Transverse colon (tissue), 4 donors: ENCODE results near the gene HMG20A. TPM values are rescaled to one million over a fixed set of nuclear protein-coding genes. Genes with fewer than 3 reads are reported as not detected.

Source experiments
- DNase-seq: peaks from one replicate; pipeline ENCODE4 v3.0.0-alpha.2; 2019
- H3K27ac ChIP-seq, 4 donors: fragments of 200-600 bp; sonication (generic); 2 replicates each; pipeline ENCODE4 v1.5.1; 2016 to 2018; ENCODE audit warnings: inconsistent platforms in 4 of 4
- H3K27me3 ChIP-seq: fragments of 200-600 bp; sonication (generic); 2 replicates; pipeline ENCODE4 v1.5.1; 2017; ENCODE audit warnings: inconsistent platforms
- H3K36me3 ChIP-seq, 4 donors: fragments of 200-600 bp; sonication (generic); 2 replicates each; pipeline ENCODE4 v1.5.1; 2017 to 2019; ENCODE audit warnings: inconsistent platforms in 4 of 4
- H3K4me1 ChIP-seq, 4 donors: fragments of 200-600 bp; sonication (generic); 2 replicates each; pipeline ENCODE4 v1.5.1; 2017 to 2020; ENCODE audit warnings: inconsistent platforms in 4 of 4
- H3K4me3 ChIP-seq, 4 donors: fragments of 200-600 bp; sonication (generic); 1 replicate in 1 of 4; 2 replicates in 3 of 4; pipeline versions ENCODE4 v1.5.1 to v1.6.1; 2017 to 2019; ENCODE audit warnings: inconsistent platforms in 4 of 4
- H3K9me3 ChIP-seq, 2 donors: fragments of 200-600 bp; sonication (generic); 2 replicates each; pipeline ENCODE4 v1.5.1; 2017 to 2019; ENCODE audit warnings: inconsistent platforms in 2 of 2
- CTCF ChIP-seq, 5 experiments: fragments of 200-600 bp in 3 of 5; fragments of 450-650 bp in 2 of 5; sonication (generic) in 3 of 5; IDR thresholded peaks; 1 replicate in 2 of 5; 2 replicates in 3 of 5; pipeline ENCODE4 v1.5.1; 2016 to 2017; ENCODE audit warnings: antibody characterized with exemption in 5 of 5, inconsistent platforms in 3 of 5, mild to moderate bottlenecking in 2 of 5, moderate library complexity in 1 of 5
- EP300 ChIP-seq: sonication (generic); formaldehyde crosslinking; IDR thresholded peaks from one replicate; pipeline ENCODE4 v1.6.1; 2017; ENCODE audit warnings: antibody characterized with exemption, low read depth
- POLR2A ChIP-seq: fragments of 450-650 bp; IDR thresholded peaks from one replicate; pipeline ENCODE4 v1.6.1; 2016; ENCODE audit warnings: antibody characterized with exemption, mild to moderate bottlenecking, moderate library complexity
- POLR2AphosphoS5 ChIP-seq, 3 donors: sonication (generic); formaldehyde crosslinking; IDR thresholded peaks; one replicate each; pipeline ENCODE4 v1.6.1; 2016; ENCODE audit warnings: antibody characterized with exemption in 3 of 3
- WGBS, 2 donors: methylation state at CpG; one replicate each; pipeline ENCODE4 v1.1.5; 2018; ENCODE audit warnings: low coverage in 1 of 2; 5-methylcytosine and 5-hydroxymethylcytosine counted together
- in situ Hi-C, 4 donors: fragments of 200-750 bp; cut with MboI; loops; one replicate each; pipeline versions ENCODE4 v1.15.0 to v1.15.1; 2017; ENCODE audit warnings: low sequenced_read_pairs in 3 of 4, low pct_ligation_motif_present in 1 of 4, low pct_unique_long_range_greater_than_20kb in 1 of 4
- intact Hi-C: fragments of 100-400 bp; cut with DNase I; formaldehyde crosslinking; loops from one replicate; pipeline ENCODE4 v1.15.1; 2023; ENCODE audit warnings: low total_unique reads
- total RNA-seq, 4 donors: library from RNA; depleted of rRNA; stranded (reverse); fragments of >200 nt; gene quantifications; one replicate each; pipeline ENCODE4 v1.1.0, GENCODE V29; 2016

HMG20A gene
- total RNA-seq, 4 donors from 2014 or later = 27.5 to 51.1 (median 37.0) TPM

GRCh38 chr15:77414789-77415442 is 5.8 kb upstream of the HMG20A start:
- intact Hi-C loops = no loop called here
- Histone ChIP-seq H3K4me3 (no peak overlapping the region), H3K4me1 (peaks cover 0 to 54% (median 34%) of the 10 kb centered on the region in 4 donors), H3K27me3 (no peaks in the 10 kb centered on the region), H3K27ac (no peak overlapping the region), H3K36me3 (no peaks in the 10 kb centered on the region), H3K9me3 (no peaks in the 10 kb centered on the region)
- 78 to 82% methylated on average over 2 of the region's 2 CpGs for WGBS, 2 donors
- no peak for DNase-seq
- TF ChIP-seq EP300 (no peak), POLR2A (no peak), CTCF (IDR thresholded peaks at IDR 0.05) (no peak), POLR2AphosphoS5 (IDR thresholded peaks at IDR 0.05) (no peak)
- in situ Hi-C loops = no loop called here

GRCh38 chr15:77415450-77416147 is 5.1 kb upstream of the HMG20A start:
- Histone ChIP-seq H3K4me1 (peaks cover 0 to 47% (median 29%) of the 10 kb centered on the region in 4 donors), H3K9me3 (no peaks in the 10 kb centered on the region), H3K27me3 (no peaks in the 10 kb centered on the region), H3K4me3 (no peak overlapping the region), H3K27ac (peak overlapping the region in 1 of 4 donors; percentile 26), H3K36me3 (no peaks in the 10 kb centered on the region)
- in situ Hi-C loops = no loop called here
- no peak for TF ChIP-seq EP300
- no peak for TF ChIP-seq POLR2A
- no peak for TF ChIP-seq POLR2AphosphoS5 (IDR thresholded peaks at IDR 0.05)
- no peak for TF ChIP-seq CTCF (IDR thresholded peaks at IDR 0.05)
- DNase-seq = no peak
- intact Hi-C loops = no loop called here
- WGBS, 2 donors = 65 to 83% methylated on average over 4 of the region's 4 CpGs

GRCh38 chr15:77416148-77416455 is 4.6 kb upstream of the HMG20A start:
- TF ChIP-seq POLR2AphosphoS5 (IDR thresholded peaks at IDR 0.05) = peak in 1 of 3 donors; percentile 11
- no peak for TF ChIP-seq POLR2A
- no peak for TF ChIP-seq CTCF (IDR thresholded peaks at IDR 0.05)
- intact Hi-C loops (no loop called here), in situ Hi-C loops (no loop called here)
- Histone ChIP-seq H3K27ac (peak overlapping the region in 1 of 4 donors; percentile 26), H3K4me1 (peaks cover 0 to 42% (median 28%) of the 10 kb centered on the region in 4 donors), H3K9me3 (no peaks in the 10 kb centered on the region), H3K27me3 (no peaks in the 10 kb centered on the region), H3K36me3 (no peaks in the 10 kb centered on the region), H3K4me3 (no peak overlapping the region)
- 72 to 89% methylated on average over 1 to 2 of the region's 2 CpGs for WGBS, 2 donors
- no peak for DNase-seq

GRCh38 chr15:77416954-77417353 is 3.7 kb upstream of the HMG20A start:
- Histone ChIP-seq H3K4me3 (no peak overlapping the region), H3K36me3 (no peaks in the 10 kb centered on the region), H3K4me1 (peaks cover 0 to 40% (median 32%) of the 10 kb centered on the region in 4 donors), H3K27ac (no peak overlapping the region), H3K27me3 (no peaks in the 10 kb centered on the region), H3K9me3 (no peaks in the 10 kb centered on the region)
- no peak for DNase-seq
- in situ Hi-C loops (no loop called here), intact Hi-C loops (no loop called here)
- WGBS, 2 donors = 79% methylated on average over 1 of the region's 1 CpG; no CpG with 5 or more reads in 1 of the 2 donors
- no peak for TF ChIP-seq CTCF (IDR thresholded peaks at IDR 0.05)
- TF ChIP-seq POLR2AphosphoS5 (IDR thresholded peaks at IDR 0.05) = no peak
- TF ChIP-seq POLR2A = no peak
- no peak for TF ChIP-seq EP300
